Neural cell (in vitro differentiated cells): Measurements from ENCODE around the gene DGKB. TPM values are rescaled to one million over a fixed set of nuclear protein-coding genes. Genes with fewer than 3 reads are reported as not detected.

ENCODE experiments used
- H2AFZ ChIP-seq: fragments of 200-600, 300-800 bp; sonication (generic), shearing (Covaris generic); 2 replicates; pipeline ENCODE4 v1.6.0; 2014; ENCODE audit warnings: low read depth, mild to moderate bottlenecking, antibody characterized with exemption, low read length, moderate library complexity
- H3F3A ChIP-seq: fragments of 200-600 bp; shearing (Covaris generic); 2 replicates; pipeline ENCODE4 v1.6.1; 2016; ENCODE audit warnings: mild to moderate bottlenecking, moderate library complexity, mixed read lengths, antibody characterized with exemption, low read length; ENCODE audit not compliant: insufficient read depth, poor library complexity, severe bottlenecking
- H3K27ac ChIP-seq: fragments of 200-600, 300-800 bp; sonication (generic), shearing (Covaris generic); 2 replicates; pipeline ENCODE4 v1.5.1; 2014; ENCODE audit warnings: mild to moderate bottlenecking, low read length, moderate library complexity
- H3K27me3 ChIP-seq: fragments of 300-800, 200-600 bp; sonication (generic), shearing (Covaris generic); 2 replicates; pipeline ENCODE4 v1.6.0; 2014; ENCODE audit warnings: mild to moderate bottlenecking, low read depth, low read length, moderate library complexity; ENCODE audit not compliant: insufficient read depth
- H3K36me3 ChIP-seq: fragments of 300-800, 200-600 bp; sonication (generic), shearing (Covaris generic); 2 replicates; pipeline ENCODE4 v1.5.1; 2014; ENCODE audit warnings: mild to moderate bottlenecking, antibody characterized with exemption, low read length, moderate library complexity; ENCODE audit not compliant: insufficient read depth
- H3K4me2 ChIP-seq: fragments of 300-800, 200-600 bp; sonication (generic), shearing (Covaris generic); 2 replicates; pipeline ENCODE4 v1.6.0; 2014; ENCODE audit warnings: mild to moderate bottlenecking, low read length
- H3K4me3 ChIP-seq: fragments of 300-800, 200-600 bp; sonication (generic), shearing (Covaris generic); 2 replicates; pipeline ENCODE4 v1.5.1; 2014; ENCODE audit warnings: mild to moderate bottlenecking, low read length, moderate library complexity
- H3K79me2 ChIP-seq: fragments of 200-600 bp; shearing (Covaris generic); replicated peaks from 2 replicates; pipeline ENCODE4 v1.6.0; 2014; ENCODE audit warnings: mild to moderate bottlenecking, low read length, moderate library complexity; ENCODE audit not compliant: insufficient read depth
- H3K9ac ChIP-seq: fragments of 300-800, 200-600 bp; sonication (generic), shearing (Covaris generic); 2 replicates; pipeline ENCODE4 v1.6.1; 2016; ENCODE audit warnings: mild to moderate bottlenecking, low read length, mixed read lengths
- H3K9me2 ChIP-seq: fragments of 200-600 bp; shearing (Covaris generic); 2 replicates; pipeline ENCODE4 v1.6.1; 2016; ENCODE audit warnings: mild to moderate bottlenecking, low read length, mixed read lengths; ENCODE audit not compliant: insufficient read depth
- H3K9me3 ChIP-seq: fragments of 200-600, 300-800 bp; sonication (generic), shearing (Covaris generic); 2 replicates; pipeline ENCODE4 v1.6.1; 2016; ENCODE audit warnings: mild to moderate bottlenecking, mixed run types, low read length, moderate library complexity, mixed read lengths
- H4K20me1 ChIP-seq: fragments of 200-600 bp; shearing (Covaris generic); 2 replicates; pipeline ENCODE4 v1.6.1; 2016; ENCODE audit warnings: mild to moderate bottlenecking, mixed run types; ENCODE audit not compliant: insufficient read depth
- EP300 ChIP-seq: fragments of 450-650 bp; conservative IDR thresholded peaks from 2 replicates; pipeline ENCODE4 v1.6.1; 2014; ENCODE audit warnings: antibody characterized with exemption, mild to moderate bottlenecking, moderate library complexity; ENCODE audit not compliant: poor library complexity, severe bottlenecking
- EZH2 ChIP-seq: fragments of 200-600, 300-800 bp; shearing (Covaris generic), sonication (generic); IDR thresholded peaks from 2 replicates; pipeline ENCODE4 v1.6.1; 2014; ENCODE audit warnings: antibody characterized with exemption, low read length, borderline replicate concordance, mild to moderate bottlenecking; ENCODE audit not compliant: insufficient read depth, poor library complexity, severe bottlenecking
- MXI1 ChIP-seq: fragments of 450-650 bp; conservative IDR thresholded peaks from 2 replicates; pipeline ENCODE4 v1.6.1; 2014; ENCODE audit warnings: antibody characterized with exemption, mild to moderate bottlenecking; ENCODE audit not compliant: poor library complexity, severe bottlenecking
- POLR2AphosphoS5 ChIP-seq: IDR thresholded peaks from 2 replicates; pipeline ENCODE4 v1.6.1; 2012
- RAD21 ChIP-seq: fragments of 450-650 bp; conservative IDR thresholded peaks from 2 replicates; pipeline ENCODE4 v1.6.1; 2014; ENCODE audit warnings: antibody characterized with exemption, mild to moderate bottlenecking, moderate library complexity
- SMC3 ChIP-seq: fragments of 450-650 bp; conservative IDR thresholded peaks from 2 replicates; pipeline ENCODE4 v1.6.1; 2014; ENCODE audit warnings: antibody characterized with exemption, mild to moderate bottlenecking, moderate library complexity; ENCODE audit not compliant: poor library complexity
- TAF1 ChIP-seq: IDR thresholded peaks from 2 replicates; pipeline ENCODE4 v1.6.1; 2012; ENCODE audit warnings: low read depth
- polyA plus RNA-seq: library from polyadenylated mRNA; depleted of rRNA; stranded (reverse); fragments of >200 nt; gene quantifications from 2 replicates; pipeline ENCODE4 v1.2.3, GENCODE V29; 2014
- TF ChIP-seq, protein P1 (sequence below): IDR thresholded peaks from 2 replicates; pipeline ENCODE4 v1.6.1; 2012; ENCODE audit warnings: borderline replicate concordance
- TF ChIP-seq, protein P2 (sequence below): fragments of 450-650 bp; IDR thresholded peaks from 2 replicates; pipeline ENCODE4 v1.5.1; 2014; ENCODE audit warnings: antibody characterized with exemption, mild to moderate bottlenecking, moderate library complexity; ENCODE audit not compliant: poor library complexity, severe bottlenecking

DGKB gene
- polyA plus RNA-seq, 1 donor from 2014 or later: 0.20 TPM

DNA sequence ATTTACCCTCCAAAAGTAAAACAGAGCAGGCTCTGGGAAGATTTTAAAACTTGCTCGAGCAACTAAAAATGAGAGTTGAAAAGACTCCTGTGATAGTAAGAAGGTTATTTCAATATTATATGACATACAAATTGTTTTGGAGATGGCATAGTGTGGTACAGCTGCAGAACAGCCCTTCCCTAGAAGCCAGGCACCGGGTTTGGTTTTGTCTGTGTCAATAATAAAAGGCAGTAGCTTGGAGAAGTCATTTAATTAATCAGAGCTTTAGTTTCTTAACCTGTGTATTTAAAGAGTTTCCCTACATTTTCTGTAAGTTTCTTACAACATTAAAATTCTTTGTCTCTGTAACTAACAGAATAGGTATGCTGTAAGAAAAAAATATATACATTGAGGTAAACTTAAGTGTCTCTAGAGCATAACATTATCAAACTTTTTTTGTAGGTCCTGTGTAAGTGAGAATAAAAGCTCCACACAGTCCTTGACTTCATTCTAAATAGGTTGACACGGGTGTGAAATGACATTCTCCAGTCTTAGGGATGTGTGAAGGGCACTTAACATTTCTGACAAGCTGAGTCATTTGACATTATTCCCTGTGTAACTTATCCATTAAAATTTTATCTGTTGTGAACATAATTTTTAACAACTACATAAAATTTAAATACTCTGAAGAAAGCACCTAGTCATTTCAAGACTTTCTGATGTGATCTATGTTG is 488.1 kb downstream of the DGKB start:
- Histone ChIP-seq H3K4me3 (no peak overlapping the region), H3K79me2 (no peaks in the 10 kb centered on the region), H3K27me3 (no peaks in the 10 kb centered on the region), H4K20me1 (no peaks in the 10 kb centered on the region), H3K4me2 (no peak overlapping the region), H3K9me2 (no peaks in the 10 kb centered on the region), H3K36me3 (no peaks in the 10 kb centered on the region), H2AFZ (no peak overlapping the region), H3F3A (no peaks in the 10 kb centered on the region), H3K9me3 (no peaks in the 10 kb centered on the region), H3K27ac (no peak overlapping the region), H3K9ac (no peak overlapping the region)
- TF ChIP-seq POLR2AphosphoS5: no peak
- no peak for TF ChIP-seq EP300
- TF ChIP-seq MXI1: no peak
- TF ChIP-seq TAF1: no peak

DNA sequence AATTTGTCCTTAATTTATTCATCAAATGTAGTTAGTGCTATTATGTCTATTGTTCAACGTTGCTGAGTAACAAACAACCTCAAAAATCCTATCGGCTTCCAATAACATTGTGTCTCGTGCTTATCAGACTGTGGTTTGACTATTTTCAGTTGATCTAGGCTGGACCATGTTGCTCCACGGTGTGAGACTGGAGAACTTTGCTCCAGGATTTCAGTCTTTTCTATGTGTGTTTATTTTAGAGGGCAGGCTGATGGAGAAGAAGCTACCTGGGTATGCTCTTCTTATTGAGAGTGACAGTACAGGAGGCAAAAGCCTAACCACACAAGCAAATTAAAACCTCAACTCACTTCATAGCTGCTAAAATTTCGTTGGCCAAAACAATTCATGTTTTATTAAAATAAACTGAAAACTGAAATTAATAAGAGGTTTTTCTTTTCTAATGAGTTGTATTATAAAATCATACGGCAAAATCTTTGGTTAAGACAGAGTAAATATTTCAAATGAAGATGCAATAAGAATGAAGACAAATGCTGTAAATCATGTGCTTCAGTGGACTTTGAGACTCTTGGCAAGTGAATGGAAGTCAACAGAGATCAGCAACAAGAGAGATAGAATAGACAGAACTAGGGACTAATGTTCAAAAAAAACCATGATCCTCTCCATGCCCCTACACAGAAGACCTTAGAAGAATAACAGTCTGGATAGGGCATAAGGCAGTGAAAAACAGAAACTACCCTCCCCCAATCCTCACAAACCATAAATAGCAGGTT is 495.1 kb downstream of the DGKB start:
- H3K9me3 ChIP-seq: no peaks in the 10 kb centered on the region
- no peaks in the 10 kb centered on the region for H4K20me1 ChIP-seq
- no peak overlapping the region for H2AFZ ChIP-seq
- no peaks in the 10 kb centered on the region for H3K27me3 ChIP-seq
- H3F3A ChIP-seq: no peaks in the 10 kb centered on the region
- no peaks in the 10 kb centered on the region for H3K36me3 ChIP-seq
- H3K27ac ChIP-seq: no peak overlapping the region
- H3K9ac ChIP-seq: no peak overlapping the region
- TF ChIP-seq, protein P1, sequence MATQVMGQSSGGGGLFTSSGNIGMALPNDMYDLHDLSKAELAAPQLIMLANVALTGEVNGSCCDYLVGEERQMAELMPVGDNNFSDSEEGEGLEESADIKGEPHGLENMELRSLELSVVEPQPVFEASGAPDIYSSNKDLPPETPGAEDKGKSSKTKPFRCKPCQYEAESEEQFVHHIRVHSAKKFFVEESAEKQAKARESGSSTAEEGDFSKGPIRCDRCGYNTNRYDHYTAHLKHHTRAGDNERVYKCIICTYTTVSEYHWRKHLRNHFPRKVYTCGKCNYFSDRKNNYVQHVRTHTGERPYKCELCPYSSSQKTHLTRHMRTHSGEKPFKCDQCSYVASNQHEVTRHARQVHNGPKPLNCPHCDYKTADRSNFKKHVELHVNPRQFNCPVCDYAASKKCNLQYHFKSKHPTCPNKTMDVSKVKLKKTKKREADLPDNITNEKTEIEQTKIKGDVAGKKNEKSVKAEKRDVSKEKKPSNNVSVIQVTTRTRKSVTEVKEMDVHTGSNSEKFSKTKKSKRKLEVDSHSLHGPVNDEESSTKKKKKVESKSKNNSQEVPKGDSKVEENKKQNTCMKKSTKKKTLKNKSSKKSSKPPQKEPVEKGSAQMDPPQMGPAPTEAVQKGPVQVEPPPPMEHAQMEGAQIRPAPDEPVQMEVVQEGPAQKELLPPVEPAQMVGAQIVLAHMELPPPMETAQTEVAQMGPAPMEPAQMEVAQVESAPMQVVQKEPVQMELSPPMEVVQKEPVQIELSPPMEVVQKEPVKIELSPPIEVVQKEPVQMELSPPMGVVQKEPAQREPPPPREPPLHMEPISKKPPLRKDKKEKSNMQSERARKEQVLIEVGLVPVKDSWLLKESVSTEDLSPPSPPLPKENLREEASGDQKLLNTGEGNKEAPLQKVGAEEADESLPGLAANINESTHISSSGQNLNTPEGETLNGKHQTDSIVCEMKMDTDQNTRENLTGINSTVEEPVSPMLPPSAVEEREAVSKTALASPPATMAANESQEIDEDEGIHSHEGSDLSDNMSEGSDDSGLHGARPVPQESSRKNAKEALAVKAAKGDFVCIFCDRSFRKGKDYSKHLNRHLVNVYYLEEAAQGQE: no peak
- TF ChIP-seq SMC3 (no peak), EP300 (no peak), RAD21 (no peak), MXI1 (no peak), POLR2AphosphoS5 (no peak), TAF1 (no peak), EZH2 (no peak)
- TF ChIP-seq, protein P2, sequence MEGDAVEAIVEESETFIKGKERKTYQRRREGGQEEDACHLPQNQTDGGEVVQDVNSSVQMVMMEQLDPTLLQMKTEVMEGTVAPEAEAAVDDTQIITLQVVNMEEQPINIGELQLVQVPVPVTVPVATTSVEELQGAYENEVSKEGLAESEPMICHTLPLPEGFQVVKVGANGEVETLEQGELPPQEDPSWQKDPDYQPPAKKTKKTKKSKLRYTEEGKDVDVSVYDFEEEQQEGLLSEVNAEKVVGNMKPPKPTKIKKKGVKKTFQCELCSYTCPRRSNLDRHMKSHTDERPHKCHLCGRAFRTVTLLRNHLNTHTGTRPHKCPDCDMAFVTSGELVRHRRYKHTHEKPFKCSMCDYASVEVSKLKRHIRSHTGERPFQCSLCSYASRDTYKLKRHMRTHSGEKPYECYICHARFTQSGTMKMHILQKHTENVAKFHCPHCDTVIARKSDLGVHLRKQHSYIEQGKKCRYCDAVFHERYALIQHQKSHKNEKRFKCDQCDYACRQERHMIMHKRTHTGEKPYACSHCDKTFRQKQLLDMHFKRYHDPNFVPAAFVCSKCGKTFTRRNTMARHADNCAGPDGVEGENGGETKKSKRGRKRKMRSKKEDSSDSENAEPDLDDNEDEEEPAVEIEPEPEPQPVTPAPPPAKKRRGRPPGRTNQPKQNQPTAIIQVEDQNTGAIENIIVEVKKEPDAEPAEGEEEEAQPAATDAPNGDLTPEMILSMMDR: no peak
- no peak overlapping the region for H3K4me2 ChIP-seq
- no peaks in the 10 kb centered on the region for H3K9me2 ChIP-seq
- no peak overlapping the region for H3K4me3 ChIP-seq
- H3K79me2 ChIP-seq: no peaks in the 10 kb centered on the region
